ENCODE results near the gene NEU4.

GRCh38 chr2:241763551-241764274 is 45.3 kb upstream of the NEU4 start:
- TF ChIP-seq, protein P1, sequence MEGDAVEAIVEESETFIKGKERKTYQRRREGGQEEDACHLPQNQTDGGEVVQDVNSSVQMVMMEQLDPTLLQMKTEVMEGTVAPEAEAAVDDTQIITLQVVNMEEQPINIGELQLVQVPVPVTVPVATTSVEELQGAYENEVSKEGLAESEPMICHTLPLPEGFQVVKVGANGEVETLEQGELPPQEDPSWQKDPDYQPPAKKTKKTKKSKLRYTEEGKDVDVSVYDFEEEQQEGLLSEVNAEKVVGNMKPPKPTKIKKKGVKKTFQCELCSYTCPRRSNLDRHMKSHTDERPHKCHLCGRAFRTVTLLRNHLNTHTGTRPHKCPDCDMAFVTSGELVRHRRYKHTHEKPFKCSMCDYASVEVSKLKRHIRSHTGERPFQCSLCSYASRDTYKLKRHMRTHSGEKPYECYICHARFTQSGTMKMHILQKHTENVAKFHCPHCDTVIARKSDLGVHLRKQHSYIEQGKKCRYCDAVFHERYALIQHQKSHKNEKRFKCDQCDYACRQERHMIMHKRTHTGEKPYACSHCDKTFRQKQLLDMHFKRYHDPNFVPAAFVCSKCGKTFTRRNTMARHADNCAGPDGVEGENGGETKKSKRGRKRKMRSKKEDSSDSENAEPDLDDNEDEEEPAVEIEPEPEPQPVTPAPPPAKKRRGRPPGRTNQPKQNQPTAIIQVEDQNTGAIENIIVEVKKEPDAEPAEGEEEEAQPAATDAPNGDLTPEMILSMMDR (IDR thresholded peaks at IDR 0.05) = no peak
- no peak for TF ChIP-seq POLR2A (IDR thresholded peaks at IDR 0.05)

All from thyroid gland (tissue), 4 donors.